Fibroblast of skin of scalp (primary cell): ENCODE data around the gene REG3G.
"Not testable (repeated sequence)": the region's sequence is repeated elsewhere in the genome, so short reads cannot be mapped to it uniquely, and the experiment has no call there.

Experiments used
- DNase-seq: peaks from one replicate; pipeline ENCODE4 v3.0.0-alpha.2; 2013

The REG3G gene

DNA sequence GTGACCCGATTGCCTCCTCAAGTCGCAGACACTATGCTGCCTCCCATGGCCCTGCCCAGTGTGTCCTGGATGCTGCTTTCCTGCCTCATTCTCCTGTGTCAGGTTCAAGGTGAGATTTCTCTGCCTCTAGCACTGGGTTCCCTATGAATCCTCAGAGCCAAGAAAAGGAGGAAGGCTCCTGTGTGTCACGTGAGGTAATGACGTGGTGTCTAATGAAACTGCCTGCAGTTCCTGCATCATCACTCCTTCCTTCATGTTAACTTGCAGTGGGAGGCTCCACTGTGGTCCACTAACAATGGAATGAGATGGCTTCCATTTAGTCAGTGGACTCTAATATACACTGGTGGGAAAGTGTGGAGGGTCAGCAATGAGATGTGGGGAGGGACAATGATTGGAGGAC, 559 bp downstream of the REG3G start:
- no peak for DNase-seq

DNA sequence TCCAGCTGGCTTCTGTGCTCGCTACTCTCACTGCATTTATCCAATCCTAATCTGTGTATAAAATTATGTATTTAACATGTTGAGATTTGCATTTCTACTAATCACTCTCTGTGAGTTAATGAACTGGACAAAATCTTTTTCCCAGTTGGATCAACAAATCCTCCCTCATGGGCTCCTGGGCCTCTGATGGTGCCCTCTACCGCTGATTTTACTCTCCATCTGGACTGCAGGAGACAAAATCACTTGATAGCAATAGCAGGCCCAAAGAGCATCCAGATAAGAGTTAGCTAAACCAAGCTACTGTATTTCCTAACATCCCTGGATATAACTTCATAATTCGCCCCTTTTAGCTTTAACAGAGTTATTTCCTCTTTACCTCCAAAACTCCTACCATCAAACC, 14.4 kb downstream of the REG3G start:
- no peak for DNase-seq

DNA sequence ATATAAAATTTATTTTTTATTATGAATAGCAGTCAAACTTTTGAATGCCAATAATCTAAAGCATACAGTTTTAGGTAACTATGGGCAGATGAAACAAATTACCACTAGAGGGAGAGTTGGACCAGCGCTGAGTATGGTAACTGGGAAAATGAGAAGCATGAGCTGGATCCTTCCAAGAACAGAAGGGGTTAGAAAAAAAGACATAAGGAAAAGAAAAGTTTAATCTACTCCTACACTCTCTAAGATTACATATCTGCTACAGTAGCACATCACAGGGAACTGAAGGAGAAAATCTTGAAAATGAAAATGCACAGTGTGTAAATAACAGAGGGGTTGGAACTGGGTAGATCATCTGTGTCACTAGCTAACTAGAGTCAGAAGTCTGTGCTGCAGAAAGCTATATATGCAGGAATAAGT, 15.5 kb downstream of the REG3G start:
- no peak for DNase-seq

DNA sequence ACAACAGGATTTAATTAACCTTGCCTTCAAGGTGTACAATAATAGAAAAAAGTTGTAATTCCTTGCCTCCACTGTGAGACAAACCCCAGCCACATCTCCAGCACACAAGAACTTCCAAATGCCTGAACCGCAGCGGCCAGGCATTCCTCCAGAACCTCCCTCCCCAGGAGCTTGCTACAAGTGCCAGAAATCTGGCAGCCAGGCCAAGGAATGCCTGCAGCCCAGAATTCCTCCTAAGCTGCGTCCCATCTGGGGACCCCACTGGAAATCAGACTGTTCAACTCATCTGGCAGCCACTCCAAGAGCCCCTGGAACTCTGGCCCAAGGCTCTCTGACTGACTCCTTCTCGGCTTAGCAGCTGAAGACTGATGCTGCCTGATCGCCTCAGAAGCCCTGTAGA, 28.0 kb downstream of the REG3G start:
- not testable (repeated sequence) for DNase-seq

DNA sequence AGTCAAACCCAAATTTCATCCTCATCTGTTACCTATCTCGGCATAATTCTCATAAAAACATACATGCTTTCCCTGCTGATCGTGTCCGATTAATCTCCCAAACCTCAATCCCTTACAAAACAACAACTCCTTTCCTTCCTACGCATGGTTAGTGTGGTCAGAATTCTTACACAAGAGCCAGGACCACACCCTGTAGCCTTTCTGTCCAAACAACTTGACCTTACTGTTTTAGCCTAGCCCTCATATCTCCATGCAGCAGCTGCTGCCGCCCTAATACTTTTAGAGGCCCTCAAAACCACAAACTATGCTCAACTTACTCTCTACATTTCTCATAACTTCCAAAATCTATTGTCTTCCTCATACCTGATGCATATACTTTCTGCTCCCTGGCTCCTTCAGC, 29.3 kb downstream of the REG3G start:
- not testable (repeated sequence) for DNase-seq

DNA sequence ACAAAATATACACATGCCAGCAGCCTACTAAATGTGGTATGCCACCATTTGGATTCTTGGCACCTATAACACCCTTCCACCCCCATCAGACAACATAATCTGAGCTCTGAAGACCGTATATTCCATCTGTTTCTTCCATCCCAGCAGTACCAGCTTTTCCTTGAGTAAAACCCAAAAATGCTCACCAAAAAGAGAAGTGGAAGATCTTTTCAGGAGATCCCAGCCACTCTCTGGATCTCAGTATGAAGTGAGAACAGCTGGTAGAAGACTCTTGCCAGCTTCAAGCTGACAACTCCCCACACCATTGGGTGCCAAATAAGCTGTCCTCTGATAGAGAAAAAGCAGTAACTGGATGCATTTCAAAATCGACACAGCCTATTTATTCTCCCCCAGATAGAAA, 39.7 kb downstream of the REG3G start:
- no peak for DNase-seq

DNA sequence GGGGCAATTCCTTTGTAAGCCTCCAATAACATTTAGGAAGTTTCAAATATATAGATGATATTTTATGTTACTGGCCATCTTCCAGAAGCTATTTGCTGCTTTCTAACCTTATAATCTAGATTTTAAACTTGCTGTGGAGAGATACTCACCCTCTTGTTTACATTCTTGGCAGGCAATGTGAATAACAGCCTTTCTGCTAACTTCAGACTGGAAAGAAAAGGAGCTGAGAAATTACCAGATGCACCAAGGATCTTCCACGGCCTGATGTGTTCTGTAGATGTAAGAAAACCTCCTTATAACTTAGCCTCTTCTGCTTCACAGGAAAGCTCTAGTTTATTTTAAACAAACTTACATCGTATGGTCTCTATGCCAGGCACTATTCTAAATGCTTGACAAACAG, 45.6 kb downstream of the REG3G start:
- no peak for DNase-seq
